GM18520 (cell line): Measurements from ENCODE around the gene ZNF689.
"Not testable (repeated sequence)": the region's sequence is repeated elsewhere in the genome, so short reads cannot be mapped to it uniquely, and the experiment has no call there.

Source experiments
- ATAC-seq: cut with Tn5 transposase; IDR thresholded peaks from one replicate; pipeline ENCODE4 v1.9.1; 2021; ENCODE audit not compliant: unreplicated experiment

Gene ZNF689

GRCh38 chr16:30601966-30602365 lies 8.2 kb downstream of the ZNF689 start:
- ATAC-seq, result no peak

GRCh38 chr16:30600929-30601328 lies 9.3 kb downstream of the ZNF689 start:
- ATAC-seq, result no peak

GRCh38 chr16:30600215-30600614 lies 10.0 kb downstream of the ZNF689 start:
- ATAC-seq, result no peak

- no peak for ATAC-seq
These were observed 17.3 kb downstream of the ZNF689 start for GRCh38 chr16:30592871-30593270.

- ATAC-seq, result not testable (repeated sequence)
These were observed 19.3 kb downstream of the ZNF689 start for GRCh38 chr16:30590869-30591268.

- not testable (repeated sequence) for ATAC-seq
These were observed 20.6 kb downstream of the ZNF689 start for GRCh38 chr16:30589582-30589981.

GRCh38 chr16:30588651-30589050 lies 21.5 kb downstream of the ZNF689 start:
- no peak for ATAC-seq

- peak; percentile 81 for ATAC-seq
These were observed 24.6 kb downstream of the ZNF689 start, which contains the start of gene ZNF785 for GRCh38 chr16:30585400-30586191. Gene ZNF785 (minus strand): TSS chr16:30585697. CDS start chr16:30585611, 86 bp downstream.

- ATAC-seq, result peak; percentile 8
These were observed 25.2 kb downstream of the ZNF689 start for GRCh38 chr16:30585022-30585399.

GRCh38 chr16:30582611-30583340 lies 27.4 kb downstream of the ZNF689 start:
- ATAC-seq, result no peak

- ATAC-seq, result no peak
These were observed 28.7 kb downstream of the ZNF689 start for GRCh38 chr16:30581457-30581856.

GRCh38 chr16:30574678-30575077 lies 35.5 kb downstream of the ZNF689 start:
- ATAC-seq, result no peak

GRCh38 chr16:30571445-30572322 lies 38.5 kb downstream of the ZNF689 start, which contains the start of gene ZNF688:
Gene ZNF688 (minus strand): TSS chr16:30571714. CDS start chr16:30571629, 85 bp downstream.
- peak; percentile 53 for ATAC-seq

- ATAC-seq, result no peak
These were observed 39.3 kb downstream of the ZNF689 start for GRCh38 chr16:30570636-30571444.

- no peak for ATAC-seq
These were observed 40.2 kb downstream of the ZNF689 start for GRCh38 chr16:30569746-30570635.

GRCh38 chr16:30569281-30569680 lies 40.9 kb downstream of the ZNF689 start:
- ATAC-seq, result no peak

GRCh38 chr16:30567991-30568638 lies 42.1 kb downstream of the ZNF689 start:
- no peak for ATAC-seq

- ATAC-seq, result no peak
These were observed 42.8 kb downstream of the ZNF689 start for GRCh38 chr16:30567160-30567990.
